Calu3 (cell line): Measurements from ENCODE around the gene ZNF622. TPM values are rescaled to one million over a fixed set of nuclear protein-coding genes. Genes with fewer than 3 reads are reported as not detected.

Experiments
- BruUV-seq: library from RNA; stranded (reverse); fragments of 400-500 nt; replicated peaks from 2 replicates; lab custom pipeline; 2021; lab: Mats Ljungman, UMichigan
- CTCF ChIA-PET: fragments of 300-600 bp; sonication (Branson Sonifier 250); formaldehyde crosslinking; loops from one replicate; lab custom pipeline; 2022; ENCODE audit warnings: antibody characterized with exemption; lab: Charles Lee
- DNase-seq: peaks from one replicate; pipeline ENCODE4 v3.0.0; 2022
- H3K27ac Mint-ChIP-seq: one replicate; pipeline ENCODE4 v1.8.0; 2022; ENCODE audit warnings: mixed read lengths; ENCODE audit not compliant: unreplicated experiment
- H3K27me3 Mint-ChIP-seq: one replicate; pipeline ENCODE4 v1.8.0; 2022; ENCODE audit warnings: mixed read lengths; ENCODE audit not compliant: unreplicated experiment
- H3K36me3 Mint-ChIP-seq: one replicate; pipeline ENCODE4 v1.8.0; 2022; ENCODE audit warnings: mild to moderate bottlenecking, moderate library complexity, mixed read lengths; ENCODE audit not compliant: insufficient read depth, unreplicated experiment
- H3K4me1 Mint-ChIP-seq: one replicate; pipeline ENCODE4 v1.8.0; 2022; ENCODE audit warnings: mild to moderate bottlenecking, low read depth, mixed read lengths; ENCODE audit not compliant: unreplicated experiment
- H3K4me3 Mint-ChIP-seq: one replicate; pipeline ENCODE4 v1.8.0; 2022; ENCODE audit warnings: mild to moderate bottlenecking, low read depth, moderate library complexity, mixed read lengths; ENCODE audit not compliant: unreplicated experiment
- H3K9me3 Mint-ChIP-seq: one replicate; pipeline ENCODE4 v1.8.0; 2022; ENCODE audit warnings: low read depth, mixed read lengths; ENCODE audit not compliant: unreplicated experiment
- CTCF ChIP-seq: fragments of 200-600 bp; IDR thresholded peaks from one replicate; pipeline ENCODE4 v1.8.0; 2022; ENCODE audit warnings: antibody characterized with exemption; ENCODE audit not compliant: unreplicated experiment
- intact Hi-C: fragments of 100-400 bp; cut with micrococcal nuclease; formaldehyde crosslinking; loops from one replicate; pipeline ENCODE4 v1.10.0; 2022; ENCODE audit not compliant: unreplicated experiment
- total RNA-seq: library from RNA; stranded (reverse); gene quantifications from 2 replicates; pipeline ENCODE4 v1.2.3, GENCODE V29; 2022

The ZNF622 gene
- total RNA-seq, 1 experiment from 2014 or later = 28.6 TPM

- intact Hi-C loops = no loop called here
- Mint-ChIP-seq H3K4me3 (no peak overlapping the region), H3K4me1 (no peaks in the 10 kb centered on the region), H3K27me3 (peaks cover 48% of the 10 kb centered on the region), H3K36me3 (no peaks in the 10 kb centered on the region), H3K9me3 (peaks cover 2% of the 10 kb centered on the region), H3K27ac (no peak overlapping the region)
- BruUV-seq = no TSS peak
- TF ChIP-seq CTCF = no peak
- CTCF ChIA-PET = no interaction called here
- no peak for DNase-seq
Observed at GRCh38 chr5:16412556-16412955, 53.0 kb downstream of the ZNF622 start.

- BruUV-seq = no TSS peak
- Mint-ChIP-seq H3K4me1 (no peaks in the 10 kb centered on the region), H3K9me3 (peaks cover 2% of the 10 kb centered on the region), H3K36me3 (no peaks in the 10 kb centered on the region), H3K4me3 (no peak overlapping the region), H3K27ac (no peak overlapping the region), H3K27me3 (peaks cover 47% of the 10 kb centered on the region)
- CTCF ChIA-PET = no interaction called here
- DNase-seq = no peak
- intact Hi-C loops = no loop called here
- TF ChIP-seq CTCF = no peak
Observed at GRCh38 chr5:16411741-16412455, 53.7 kb downstream of the ZNF622 start.

GRCh38 chr5:16411235-16411634 is 54.4 kb downstream of the ZNF622 start:
- no peak for DNase-seq
- Mint-ChIP-seq H3K36me3 (no peaks in the 10 kb centered on the region), H3K4me1 (no peaks in the 10 kb centered on the region), H3K27me3 (peaks cover 47% of the 10 kb centered on the region), H3K27ac (no peak overlapping the region), H3K4me3 (no peak overlapping the region), H3K9me3 (peaks cover 2% of the 10 kb centered on the region)
- intact Hi-C loops = no loop called here
- CTCF ChIA-PET = no interaction called here
- BruUV-seq = no TSS peak
- no peak for TF ChIP-seq CTCF

GRCh38 chr5:16410338-16410737 is 55.3 kb downstream of the ZNF622 start:
- Mint-ChIP-seq H3K27me3 (peaks cover 39% of the 10 kb centered on the region), H3K9me3 (peaks cover 2% of the 10 kb centered on the region), H3K4me3 (no peak overlapping the region), H3K4me1 (no peaks in the 10 kb centered on the region), H3K27ac (no peak overlapping the region), H3K36me3 (no peaks in the 10 kb centered on the region)
- CTCF ChIA-PET = interaction anchor here (0.7 kb wide), 1 partner anchor 885 kb away, joined by 12 read pairs; no protein-coding TSS in a partner anchor
- intact Hi-C loops = no loop called here
- no peak for TF ChIP-seq CTCF
- no peak for DNase-seq
- BruUV-seq = no TSS peak
